Astrocyte of the cerebellum (primary cell): Measurements from ENCODE around the gene KCNMA1.

Experiments
- DNase-seq: peaks from one replicate; pipeline ENCODE4 v3.0.0-alpha.2; 2011; ENCODE audit warnings: low read depth
- H3K4me3 ChIP-seq: 2 replicates; pipeline ENCODE4 v1.5.1; 2011; ENCODE audit warnings: mild to moderate bottlenecking, low read depth, low read length, moderate library complexity
- CTCF ChIP-seq: IDR thresholded peaks from 2 replicates; pipeline ENCODE4 v1.5.1; 2012; ENCODE audit warnings: low read length, low read depth, moderate library complexity, mild to moderate bottlenecking; ENCODE audit errors: missing control alignments
- in situ Hi-C: cut with HindIII; loops from 2 replicates; pipeline ENCODE4 v1.10.0; 2017; ENCODE audit warnings: low sequenced_read_pairs

KCNMA1 gene

GRCh38 chr10:77251297-77252013 is 386.2 kb downstream of the KCNMA1 start:
- in situ Hi-C loops, result no loop called here
- H3K4me3 ChIP-seq, result no peak overlapping the region
- TF ChIP-seq CTCF, result peak; percentile 78
- DNase-seq, result no peak

- H3K4me3 ChIP-seq, result no peak overlapping the region
- DNase-seq, result no peak
- no peak for TF ChIP-seq CTCF
- in situ Hi-C loops, result no loop called here
Measured at GRCh38 chr10:77249901-77250459, 387.6 kb downstream of the KCNMA1 start.

- in situ Hi-C loops, result no loop called here
- no peak for DNase-seq
- TF ChIP-seq CTCF, result no peak
Measured at GRCh38 chr10:77248104-77248790, 389.4 kb downstream of the KCNMA1 start.

GRCh38 chr10:77247031-77247990 is 390.3 kb downstream of the KCNMA1 start:
- peak; percentile 61 for DNase-seq
- in situ Hi-C loops, result no loop called here

More at GRCh38 chr10:77248104-77248790, 389.4 kb downstream of the KCNMA1 start:
- no peak overlapping the region for H3K4me3 ChIP-seq

GRCh38 chr10:77245953-77246352 is 391.7 kb downstream of the KCNMA1 start:
- H3K4me3 ChIP-seq, result no peak overlapping the region
- no peak for DNase-seq
- no peak for TF ChIP-seq CTCF
- in situ Hi-C loops, result no loop called here

More at GRCh38 chr10:77247031-77247990, 390.3 kb downstream of the KCNMA1 start:
- TF ChIP-seq CTCF, result no peak
- no peak overlapping the region for H3K4me3 ChIP-seq

GRCh38 chr10:77244746-77245145 is 392.9 kb downstream of the KCNMA1 start:
- in situ Hi-C loops, result no loop called here
- TF ChIP-seq CTCF, result no peak
- no peak for DNase-seq
- H3K4me3 ChIP-seq, result no peak overlapping the region
